Globus pallidus (tissue), 1 donor: ENCODE results near the gene SOX11.

Source experiments
- DNase-seq: peaks from one replicate; pipeline ENCODE4 v3.0.0-alpha.2; 2015; ENCODE audit warnings: low spot score

Gene SOX11

GRCh38 chr2:5723791-5724735 lies 31.9 kb downstream of the SOX11 start:
- DNase-seq = no peak

- DNase-seq = no peak
Measured at GRCh38 chr2:5725072-5725471, 32.9 kb downstream of the SOX11 start.

GRCh38 chr2:5725794-5726463 lies 33.7 kb downstream of the SOX11 start:
- DNase-seq = peak; percentile 20

- no peak for DNase-seq
Measured at GRCh38 chr2:5727235-5727634, 35.1 kb downstream of the SOX11 start.

GRCh38 chr2:5729416-5729815 lies 37.2 kb downstream of the SOX11 start:
- no peak for DNase-seq

- no peak for DNase-seq
Measured at GRCh38 chr2:5730386-5730785, 38.2 kb downstream of the SOX11 start.

GRCh38 chr2:5734859-5735520 lies 42.8 kb downstream of the SOX11 start:
- no peak for DNase-seq

GRCh38 chr2:5735521-5735861 lies 43.3 kb downstream of the SOX11 start:
- no peak for DNase-seq

- no peak for DNase-seq
Measured at GRCh38 chr2:5736050-5736449, 43.9 kb downstream of the SOX11 start.

GRCh38 chr2:5736886-5737285 lies 44.7 kb downstream of the SOX11 start:
- no peak for DNase-seq

- DNase-seq = no peak
Measured at GRCh38 chr2:5740053-5740452, 47.9 kb downstream of the SOX11 start.

GRCh38 chr2:5740817-5741216 lies 48.6 kb downstream of the SOX11 start:
- DNase-seq = no peak

- no peak for DNase-seq
Measured at GRCh38 chr2:5741242-5741641, 49.1 kb downstream of the SOX11 start.

- no peak for DNase-seq
Measured at GRCh38 chr2:5742126-5742525, 49.9 kb downstream of the SOX11 start.

GRCh38 chr2:5748391-5748790 lies 56.2 kb downstream of the SOX11 start:
- DNase-seq = no peak

GRCh38 chr2:5748946-5749345 lies 56.8 kb downstream of the SOX11 start:
- DNase-seq = no peak

GRCh38 chr2:5749347-5749746 lies 57.2 kb downstream of the SOX11 start:
- DNase-seq = peak; percentile 20
